ENCODE measurements around the gene TMEM126A.

DNA sequence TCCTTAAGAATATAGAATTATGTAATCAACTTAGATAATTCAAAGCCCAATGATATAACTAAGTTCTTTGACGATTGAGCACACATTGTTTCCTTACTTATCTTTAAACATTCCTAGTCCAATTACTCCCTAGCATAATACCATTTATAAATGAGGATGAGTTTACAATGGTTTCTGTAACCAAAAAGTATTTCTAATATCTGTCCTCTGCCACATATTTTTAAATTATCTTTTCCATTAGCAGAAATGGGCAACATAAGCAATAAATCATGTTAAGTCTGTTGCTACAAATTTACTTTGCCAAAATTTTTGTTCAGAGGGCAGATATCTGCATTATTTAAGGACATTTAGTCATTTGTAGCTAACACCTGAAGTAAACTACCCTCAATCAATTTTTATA is 10.4 kb downstream of the TMEM126A start:
- TF ChIP-seq TAF1 (IDR thresholded peaks at IDR 0.05; ENCODE audit: borderline replicate concordance, insufficient read depth, low read length) (no peak), SIN3A (IDR thresholded peaks at IDR 0.05; ENCODE audit: borderline replicate concordance, insufficient read depth, low read length) (no peak), POLR2AphosphoS5 (IDR thresholded peaks at IDR 0.05; ENCODE audit: low read depth, low read length) (no peak), FOXP2 (optimal IDR thresholded peaks at IDR 0.05; ENCODE audit: borderline replicate concordance, extremely low read depth, extremely low read length, insufficient read depth) (no peak)
- TF ChIP-seq, protein P1, sequence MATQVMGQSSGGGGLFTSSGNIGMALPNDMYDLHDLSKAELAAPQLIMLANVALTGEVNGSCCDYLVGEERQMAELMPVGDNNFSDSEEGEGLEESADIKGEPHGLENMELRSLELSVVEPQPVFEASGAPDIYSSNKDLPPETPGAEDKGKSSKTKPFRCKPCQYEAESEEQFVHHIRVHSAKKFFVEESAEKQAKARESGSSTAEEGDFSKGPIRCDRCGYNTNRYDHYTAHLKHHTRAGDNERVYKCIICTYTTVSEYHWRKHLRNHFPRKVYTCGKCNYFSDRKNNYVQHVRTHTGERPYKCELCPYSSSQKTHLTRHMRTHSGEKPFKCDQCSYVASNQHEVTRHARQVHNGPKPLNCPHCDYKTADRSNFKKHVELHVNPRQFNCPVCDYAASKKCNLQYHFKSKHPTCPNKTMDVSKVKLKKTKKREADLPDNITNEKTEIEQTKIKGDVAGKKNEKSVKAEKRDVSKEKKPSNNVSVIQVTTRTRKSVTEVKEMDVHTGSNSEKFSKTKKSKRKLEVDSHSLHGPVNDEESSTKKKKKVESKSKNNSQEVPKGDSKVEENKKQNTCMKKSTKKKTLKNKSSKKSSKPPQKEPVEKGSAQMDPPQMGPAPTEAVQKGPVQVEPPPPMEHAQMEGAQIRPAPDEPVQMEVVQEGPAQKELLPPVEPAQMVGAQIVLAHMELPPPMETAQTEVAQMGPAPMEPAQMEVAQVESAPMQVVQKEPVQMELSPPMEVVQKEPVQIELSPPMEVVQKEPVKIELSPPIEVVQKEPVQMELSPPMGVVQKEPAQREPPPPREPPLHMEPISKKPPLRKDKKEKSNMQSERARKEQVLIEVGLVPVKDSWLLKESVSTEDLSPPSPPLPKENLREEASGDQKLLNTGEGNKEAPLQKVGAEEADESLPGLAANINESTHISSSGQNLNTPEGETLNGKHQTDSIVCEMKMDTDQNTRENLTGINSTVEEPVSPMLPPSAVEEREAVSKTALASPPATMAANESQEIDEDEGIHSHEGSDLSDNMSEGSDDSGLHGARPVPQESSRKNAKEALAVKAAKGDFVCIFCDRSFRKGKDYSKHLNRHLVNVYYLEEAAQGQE (IDR thresholded peaks at IDR 0.05; ENCODE audit: insufficient read depth in 1 of 2, low read depth in 2 of 2, low read length in 2 of 2), result no peak

All from PFSK-1 (cell line).